ENCODE measurements around the gene C16orf78. TPM values are rescaled to one million over a fixed set of nuclear protein-coding genes. Genes with fewer than 3 reads are reported as not detected.

The C16orf78 gene
- total and polyA plus RNA-seq, 2 experiments from 2014 or later, result not detected

- peaks cover 7% of the 10 kb centered on the region for H3K27me3 ChIP-seq
- H3K9me3 ChIP-seq (ENCODE audit: low read depth), result no peaks in the 10 kb centered on the region
- no peaks in the 10 kb centered on the region for H3K79me2 ChIP-seq
- 94% methylated on average over 7 of the region's 7 CpGs for WGBS (ENCODE audit: low lambda C conversion rate, missing lambda C conversion rate)
- no peak overlapping the region for H3K4me3 ChIP-seq
- H4K20me1 ChIP-seq (ENCODE audit: insufficient read depth, poor library complexity, severe bottlenecking), result no peaks in the 10 kb centered on the region
- TF ChIP-seq, protein P1, sequence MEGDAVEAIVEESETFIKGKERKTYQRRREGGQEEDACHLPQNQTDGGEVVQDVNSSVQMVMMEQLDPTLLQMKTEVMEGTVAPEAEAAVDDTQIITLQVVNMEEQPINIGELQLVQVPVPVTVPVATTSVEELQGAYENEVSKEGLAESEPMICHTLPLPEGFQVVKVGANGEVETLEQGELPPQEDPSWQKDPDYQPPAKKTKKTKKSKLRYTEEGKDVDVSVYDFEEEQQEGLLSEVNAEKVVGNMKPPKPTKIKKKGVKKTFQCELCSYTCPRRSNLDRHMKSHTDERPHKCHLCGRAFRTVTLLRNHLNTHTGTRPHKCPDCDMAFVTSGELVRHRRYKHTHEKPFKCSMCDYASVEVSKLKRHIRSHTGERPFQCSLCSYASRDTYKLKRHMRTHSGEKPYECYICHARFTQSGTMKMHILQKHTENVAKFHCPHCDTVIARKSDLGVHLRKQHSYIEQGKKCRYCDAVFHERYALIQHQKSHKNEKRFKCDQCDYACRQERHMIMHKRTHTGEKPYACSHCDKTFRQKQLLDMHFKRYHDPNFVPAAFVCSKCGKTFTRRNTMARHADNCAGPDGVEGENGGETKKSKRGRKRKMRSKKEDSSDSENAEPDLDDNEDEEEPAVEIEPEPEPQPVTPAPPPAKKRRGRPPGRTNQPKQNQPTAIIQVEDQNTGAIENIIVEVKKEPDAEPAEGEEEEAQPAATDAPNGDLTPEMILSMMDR (IDR thresholded peaks at IDR 0.05; ENCODE audit: poor library complexity), result no peak
- TF ChIP-seq EZH2 (IDR thresholded peaks at IDR 0.05; ENCODE audit: borderline replicate concordance), result no peak
- no peak for TF ChIP-seq EZH2phosphoT487 (IDR thresholded peaks at IDR 0.05; ENCODE audit: low read depth, severe bottlenecking, unreplicated experiment)
- no peak for DNase-seq (ENCODE audit: low spot score)
- no peak overlapping the region for H2AFZ ChIP-seq
- H3K9me2 ChIP-seq (replicated peaks; ENCODE audit: insufficient read depth), result no peaks in the 10 kb centered on the region
- H3K4me1 ChIP-seq (ENCODE audit: insufficient read depth), result no peaks in the 10 kb centered on the region
- H3K27ac ChIP-seq, result no peak overlapping the region
- no peaks in the 10 kb centered on the region for H3K36me3 ChIP-seq (replicated peaks; ENCODE audit: insufficient read depth, low read depth)
- H3K4me2 ChIP-seq, result no peak overlapping the region
Measured at GRCh38 chr16:49400611-49401010, 27.0 kb downstream of the C16orf78 start.

DNA sequence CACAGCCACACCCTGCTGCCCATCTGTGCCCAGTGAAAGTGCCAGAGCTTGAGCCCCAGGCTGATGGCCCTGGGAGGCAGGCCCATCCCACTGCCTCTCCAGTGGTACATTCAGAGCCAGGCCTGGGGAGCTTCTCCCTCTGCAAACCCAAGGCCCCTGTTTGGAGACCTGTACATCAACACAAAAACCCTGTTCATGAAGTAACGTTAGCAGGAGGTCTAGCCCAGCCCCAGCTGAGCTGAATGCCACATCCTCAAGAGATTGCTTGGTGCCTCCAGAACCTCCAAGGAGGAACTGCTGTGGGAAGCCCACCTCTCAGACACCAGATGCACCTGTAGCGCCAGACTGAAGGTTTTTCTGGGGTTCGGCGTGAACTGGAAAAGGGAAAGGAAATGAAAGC is 31.5 kb downstream of the C16orf78 start:
- H4K20me1 ChIP-seq (ENCODE audit: insufficient read depth, poor library complexity, severe bottlenecking), result no peaks in the 10 kb centered on the region
- H3K79me2 ChIP-seq, result no peaks in the 10 kb centered on the region
- H3K4me3 ChIP-seq, result no peak overlapping the region
- H3K9me3 ChIP-seq (ENCODE audit: low read depth), result no peaks in the 10 kb centered on the region
- no peak overlapping the region for H3K4me2 ChIP-seq
- no peaks in the 10 kb centered on the region for H3K36me3 ChIP-seq (replicated peaks; ENCODE audit: insufficient read depth, low read depth)
- no peak overlapping the region for H2AFZ ChIP-seq
- WGBS (ENCODE audit: low lambda C conversion rate, missing lambda C conversion rate), result 89% methylated on average over 4 of the region's 4 CpGs
- no peaks in the 10 kb centered on the region for H3K4me1 ChIP-seq (ENCODE audit: insufficient read depth)
- DNase-seq (ENCODE audit: low spot score), result no peak
- no peaks in the 10 kb centered on the region for H3K27me3 ChIP-seq
- H3K27ac ChIP-seq, result no peak overlapping the region
- no peaks in the 10 kb centered on the region for H3K9me2 ChIP-seq (replicated peaks; ENCODE audit: insufficient read depth)
- no peak for TF ChIP-seq EZH2phosphoT487 (IDR thresholded peaks at IDR 0.05; ENCODE audit: low read depth, severe bottlenecking, unreplicated experiment)
- no peak for TF ChIP-seq EZH2 (IDR thresholded peaks at IDR 0.05; ENCODE audit: borderline replicate concordance)
- TF ChIP-seq, protein P1 (IDR thresholded peaks at IDR 0.05; ENCODE audit: poor library complexity), result no peak

DNA sequence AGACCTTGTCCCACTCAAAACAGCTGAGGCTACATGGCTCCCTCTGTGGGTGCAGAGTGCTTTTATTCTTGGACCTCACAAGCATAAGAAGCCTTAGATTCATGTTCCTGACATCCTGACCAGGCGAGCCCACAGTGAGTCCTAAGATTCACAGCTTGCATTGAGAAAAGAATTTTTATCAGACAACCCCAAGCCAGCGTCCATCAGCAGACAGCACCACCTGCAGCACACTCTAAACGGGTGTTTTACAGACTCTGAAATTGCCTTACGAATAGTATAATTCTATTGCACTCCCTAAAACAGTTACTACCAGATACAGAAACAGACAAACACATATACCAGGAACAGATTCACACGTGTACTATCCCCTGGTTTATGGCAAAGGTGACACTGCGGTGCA is 31.9 kb downstream of the C16orf78 start:
- DNase-seq (ENCODE audit: low spot score), result no peak
- H3K27ac ChIP-seq, result no peak overlapping the region
- H3K27me3 ChIP-seq, result no peaks in the 10 kb centered on the region
- no peaks in the 10 kb centered on the region for H3K9me3 ChIP-seq (ENCODE audit: low read depth)
- no peaks in the 10 kb centered on the region for H3K9me2 ChIP-seq (replicated peaks; ENCODE audit: insufficient read depth)
- no peaks in the 10 kb centered on the region for H3K79me2 ChIP-seq
- H3K4me3 ChIP-seq, result no peak overlapping the region
- no peaks in the 10 kb centered on the region for H3K4me1 ChIP-seq (ENCODE audit: insufficient read depth)
- no peak overlapping the region for H2AFZ ChIP-seq
- TF ChIP-seq EZH2 (IDR thresholded peaks at IDR 0.05; ENCODE audit: borderline replicate concordance), result no peak
- no peak for TF ChIP-seq EZH2phosphoT487 (IDR thresholded peaks at IDR 0.05; ENCODE audit: low read depth, severe bottlenecking, unreplicated experiment)
- no peaks in the 10 kb centered on the region for H3K36me3 ChIP-seq (replicated peaks; ENCODE audit: insufficient read depth, low read depth)
- WGBS (ENCODE audit: low lambda C conversion rate, missing lambda C conversion rate), result 66% methylated on average over 6 of the region's 6 CpGs
- no peak overlapping the region for H3K4me2 ChIP-seq
- no peaks in the 10 kb centered on the region for H4K20me1 ChIP-seq (ENCODE audit: insufficient read depth, poor library complexity, severe bottlenecking)

DNA sequence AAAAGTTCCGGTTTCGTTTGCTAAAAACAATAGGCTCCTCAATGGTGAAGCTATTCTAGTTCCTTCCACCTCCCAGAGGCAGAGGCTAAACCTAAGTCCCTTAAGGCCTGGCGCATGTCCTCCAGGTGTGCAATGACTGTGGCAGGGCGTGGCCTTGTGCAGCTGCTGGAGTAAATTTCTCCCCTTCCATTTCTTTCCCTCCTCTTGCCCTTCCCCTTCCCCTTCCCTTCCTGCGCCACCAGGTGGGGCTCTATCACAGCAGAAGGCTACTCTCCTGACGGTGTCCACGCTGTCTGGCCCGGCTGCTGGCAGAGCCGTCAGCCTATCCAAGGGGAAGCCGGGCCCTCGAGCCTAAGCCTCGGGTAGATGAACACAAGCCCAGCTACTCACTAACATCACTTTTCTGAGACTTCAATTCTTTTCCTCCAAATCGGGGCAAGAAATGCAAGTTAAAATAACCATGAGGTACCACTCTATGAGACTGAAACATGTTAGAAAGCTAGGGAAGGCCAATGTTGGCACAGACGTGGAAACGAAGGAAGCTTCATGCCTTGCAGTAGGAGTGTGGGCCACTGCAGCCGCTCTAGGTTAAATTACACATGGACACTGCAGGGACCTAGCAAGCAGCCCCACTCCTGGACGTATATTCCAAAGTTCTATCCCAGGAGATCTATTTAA is 34.4 kb downstream of the C16orf78 start:
- Histone ChIP-seq H3K4me1 (ENCODE audit: insufficient read depth) (no peaks in the 10 kb centered on the region), H3K4me2 (no peak overlapping the region), H3K36me3 (replicated peaks; ENCODE audit: insufficient read depth, low read depth) (no peaks in the 10 kb centered on the region), H3K9me2 (replicated peaks; ENCODE audit: insufficient read depth) (no peaks in the 10 kb centered on the region), H3K79me2 (no peaks in the 10 kb centered on the region), H2AFZ (no peak overlapping the region), H3K27ac (no peak overlapping the region), H3K27me3 (no peaks in the 10 kb centered on the region), H3K9me3 (ENCODE audit: low read depth) (no peaks in the 10 kb centered on the region), H4K20me1 (ENCODE audit: insufficient read depth, poor library complexity, severe bottlenecking) (no peaks in the 10 kb centered on the region), H3K4me3 (no peak overlapping the region)
- WGBS (ENCODE audit: low lambda C conversion rate, missing lambda C conversion rate), result 32% methylated on average over 17 of the region's 17 CpGs
- DNase-seq (ENCODE audit: low spot score), result peak; percentile 92
- TF ChIP-seq EZH2phosphoT487 (IDR thresholded peaks at IDR 0.05; ENCODE audit: low read depth, severe bottlenecking, unreplicated experiment) (no peak), EZH2 (IDR thresholded peaks at IDR 0.05; ENCODE audit: borderline replicate concordance) (no peak)
- TF ChIP-seq, protein P1 (IDR thresholded peaks at IDR 0.05; ENCODE audit: poor library complexity), result peak; percentile 92
